Central memory CD8-positive, alpha-beta T cell (primary cell): ENCODE data around the gene ASNSD1.
"Not testable (repeated sequence)": the region's sequence is repeated elsewhere in the genome, so short reads cannot be mapped to it uniquely, and the experiment has no call there.

Source experiments
- ATAC-seq: fragments of 150-1000 bp; cut with Tn5 transposase; replicated peaks from 2 replicates; pipeline ENCODE4 v1.10.0; 2022; ENCODE audit warnings: mild to moderate bottlenecking, moderate FRiP score, moderate number of reproducible peaks; ENCODE audit not compliant: poor library complexity, severe bottlenecking; ENCODE audit errors: extremely low read depth
- DNase-seq, 2 donors: peaks; one replicate each; pipeline ENCODE4 v3.0.0; 2021; ENCODE audit warnings: low spot score in 2 of 2
- H3K27ac Mint-ChIP-seq: one replicate; pipeline ENCODE4 v1.8.0; 2022; ENCODE audit warnings: low read depth, mild to moderate bottlenecking, moderate library complexity, mixed read lengths
- H3K27me3 Mint-ChIP-seq: one replicate; pipeline ENCODE4 v1.8.0; 2022; ENCODE audit warnings: mixed read lengths
- H3K36me3 Mint-ChIP-seq: one replicate; pipeline ENCODE4 v1.8.0; 2022; ENCODE audit warnings: mild to moderate bottlenecking, moderate library complexity, mixed read lengths; ENCODE audit not compliant: insufficient read depth
- H3K4me1 Mint-ChIP-seq: one replicate; pipeline ENCODE4 v1.8.0; 2022; ENCODE audit warnings: mixed read lengths
- H3K4me3 Mint-ChIP-seq: one replicate; pipeline ENCODE4 v1.8.0; 2022; ENCODE audit warnings: mild to moderate bottlenecking, moderate library complexity, mixed read lengths
- H3K9me3 Mint-ChIP-seq: one replicate; pipeline ENCODE4 v1.8.0; 2022; ENCODE audit warnings: mixed read lengths

ASNSD1 gene

GRCh38 chr2:189717593-189717992 lies 56.3 kb downstream of the ASNSD1 start:
- H3K36me3 Mint-ChIP-seq, H3K4me3 Mint-ChIP-seq, H3K27me3 Mint-ChIP-seq, H3K27ac Mint-ChIP-seq, DNase-seq, ATAC-seq, H3K4me1 Mint-ChIP-seq: not testable (repeated sequence)
- H3K9me3 Mint-ChIP-seq = peaks cover 12% of the 10 kb centered on the region

GRCh38 chr2:189719571-189719970 lies 58.3 kb downstream of the ASNSD1 start:
- Mint-ChIP-seq H3K4me3 (no peak overlapping the region), H3K27ac (no peak overlapping the region), H3K4me1 (no peaks in the 10 kb centered on the region)

More at GRCh38 chr2:189719571-189719970, 58.3 kb downstream of the ASNSD1 start:
- peaks cover 3% of the 10 kb centered on the region for H3K36me3 Mint-ChIP-seq
- peaks cover 6% of the 10 kb centered on the region for H3K9me3 Mint-ChIP-seq
- DNase-seq (no peak), ATAC-seq (no peak)
- no peaks in the 10 kb centered on the region for H3K27me3 Mint-ChIP-seq
